IMR-90 (cell line): Measurements from ENCODE around the gene EAF1.

Experiments used
- CEBPB ChIP-seq: IDR thresholded peaks from 2 replicates; pipeline ENCODE4 v1.6.1; 2012; ENCODE audit warnings: low read depth, low read length, improper control_type of control experiment
- CTCF ChIP-seq: conservative IDR thresholded peaks from 2 replicates; pipeline ENCODE4 v1.5.1; 2012; ENCODE audit warnings: mild to moderate bottlenecking, low read depth, low read length, improper control_type of control experiment
- FOS ChIP-seq: fragments of 150-350 bp; IDR thresholded peaks from 2 replicates; pipeline ENCODE4 v1.6.1; 2016; ENCODE audit warnings: low read depth, low read length
- MAZ ChIP-seq: IDR thresholded peaks from 2 replicates; pipeline ENCODE4 v1.6.1; 2012; ENCODE audit warnings: low read depth, mild to moderate bottlenecking, low read length, improper control_type of control experiment, moderate library complexity, borderline replicate concordance
- NFE2L2 ChIP-seq: fragments of 150-350 bp; IDR thresholded peaks from 2 replicates; pipeline ENCODE4 v1.6.1; 2016; ENCODE audit warnings: low read depth, mild to moderate bottlenecking, low read length
- POLR2A ChIP-seq: IDR thresholded peaks from 2 replicates; pipeline ENCODE4 v1.6.1; 2012; ENCODE audit warnings: mild to moderate bottlenecking, low read depth, low read length
- RAD21 ChIP-seq: IDR thresholded peaks from 2 replicates; pipeline ENCODE4 v1.6.1; 2012; ENCODE audit warnings: low read length, improper control_type of control experiment
- USF2 ChIP-seq: fragments of 150-350 bp; IDR thresholded peaks from 2 replicates; pipeline ENCODE4 v1.6.1; 2017; ENCODE audit warnings: mild to moderate bottlenecking, antibody characterized with exemption, low read length, low read depth

- TF ChIP-seq CTCF, result no peak
- TF ChIP-seq USF2, result no peak
- TF ChIP-seq POLR2A, result no peak
- TF ChIP-seq MAZ, result no peak
- no peak for TF ChIP-seq NFE2L2
- no peak for TF ChIP-seq RAD21
- no peak for TF ChIP-seq FOS
- no peak for TF ChIP-seq CEBPB
Observed at GRCh38 chr3:15453991-15454625, 26.7 kb downstream of the EAF1 start.
